ENCODE results near the gene OR1I1.

- no peak for TF ChIP-seq POLR2A (IDR thresholded peaks at IDR 0.05; ENCODE audit: low read depth)
- TF ChIP-seq CTCF (IDR thresholded peaks at IDR 0.05) = no peak
Observed at GRCh38 chr19:15081911-15082310, at the start of gene OR1I1.
